Measurements from ENCODE around the gene AACS.

GRCh38 chr12:125028106-125028505, 37.1 kb upstream of the AACS start:
- TF ChIP-seq POLR2A (IDR thresholded peaks at IDR 0.05) (no peak), CTCF (IDR thresholded peaks at IDR 0.05) (no peak)
